Uterus (tissue), 4 donors: ENCODE data around the gene DUSP9. TPM values are rescaled to one million over a fixed set of nuclear protein-coding genes. Genes with fewer than 3 reads are reported as not detected.

ENCODE experiments used
- DNase-seq, 2 donors: peaks; one replicate each; pipeline ENCODE4 v3.0.0-alpha.2; 2019 to 2020
- H3K27ac ChIP-seq, 2 donors: fragments of 200-600 bp; sonication (generic); 1 replicate in 1 of 2; 2 replicates in 1 of 2; pipeline ENCODE4 v1.5.1; 2016 to 2018
- H3K27me3 ChIP-seq, 2 donors: fragments of 200-600 bp; sonication (generic); one replicate each; pipeline ENCODE4 v1.5.1; 2018 to 2019; ENCODE audit warnings: control low read depth in 1 of 2
- H3K36me3 ChIP-seq, 2 donors: fragments of 200-600 bp; sonication (generic); one replicate each; pipeline ENCODE4 v1.5.1; 2019; ENCODE audit warnings: control low read depth in 1 of 2
- H3K4me1 ChIP-seq, 2 donors: fragments of 200-600 bp; sonication (generic); one replicate each; pipeline ENCODE4 v1.5.1; 2018 to 2019; ENCODE audit warnings: control low read depth in 1 of 2
- H3K4me3 ChIP-seq, 2 donors: fragments of 200-600 bp; sonication (generic); 1 replicate in 1 of 2; 2 replicates in 1 of 2; pipeline ENCODE4 v1.5.1; 2018 to 2019; ENCODE audit warnings: mild to moderate bottlenecking in 1 of 2
- H3K9me3 ChIP-seq, 2 donors: fragments of 200-600 bp; sonication (generic); one replicate each; pipeline ENCODE4 v1.5.1; 2019; ENCODE audit warnings: control low read depth in 1 of 2
- CTCF ChIP-seq, 4 experiments: fragments of 200-600 bp in 2 of 4; fragments of 450-650 bp in 2 of 4; sonication (generic) in 2 of 4; IDR thresholded peaks; one replicate each; pipeline ENCODE4 v1.5.1; 2016 to 2019; ENCODE audit warnings: antibody characterized with exemption in 4 of 4, mild to moderate bottlenecking in 2 of 4, moderate library complexity in 1 of 4
- POLR2A ChIP-seq, 2 donors: fragments of 450-650 bp; IDR thresholded peaks; one replicate each; pipeline ENCODE4 v1.6.1; 2016; ENCODE audit warnings: antibody characterized with exemption in 2 of 2, mild to moderate bottlenecking in 1 of 2, moderate library complexity in 1 of 2
- intact Hi-C: fragments of 100-400 bp; cut with DNase I; formaldehyde crosslinking; loops from one replicate; pipeline ENCODE4 v1.15.1; 2023; ENCODE audit warnings: low total_unique reads
- total RNA-seq, 4 donors: library from RNA; depleted of rRNA in 3 of 4; stranded (reverse); fragments of >200 nt in 3 of 4; gene quantifications; one replicate each; pipeline versions ENCODE4 v1.1.0 to v1.2.4, GENCODE V29; 2014 to 2023
- donor health status: DM: yes; HTN: yes; CAD: no.

Gene DUSP9
- total RNA-seq, 4 donors from 2014 or later = 0.21 TPM; not detected in 3

- no peak for DNase-seq
- no peaks in the 10 kb centered on the region for H3K36me3 ChIP-seq
- TF ChIP-seq CTCF (IDR thresholded peaks at IDR 0.05) = no peak
- TF ChIP-seq POLR2A (IDR thresholded peaks at IDR 0.05) = no peak
- no peaks in the 10 kb centered on the region for H3K4me1 ChIP-seq
- intact Hi-C loops = loop anchor here (10.0 kb wide), 1 partner anchor 114 kb away; no protein-coding TSS in a partner anchor
- H3K4me3 ChIP-seq = no peak overlapping the region
- H3K9me3 ChIP-seq = no peaks in the 10 kb centered on the region
- H3K27ac ChIP-seq = no peak overlapping the region
- H3K27me3 ChIP-seq = peaks cover 0 to 5% of the 10 kb centered on the region in 2 donors
Observed at GRCh38 chrX:153668423-153669173, 21.6 kb downstream of the DUSP9 start.

GRCh38 chrX:153669174-153669890 lies 22.3 kb downstream of the DUSP9 start:
- Histone ChIP-seq H3K4me1 (no peaks in the 10 kb centered on the region), H3K4me3 (no peak overlapping the region), H3K9me3 (no peaks in the 10 kb centered on the region), H3K27me3 (peaks cover 0 to 4% of the 10 kb centered on the region in 2 donors), H3K36me3 (no peaks in the 10 kb centered on the region), H3K27ac (no peak overlapping the region)
- intact Hi-C loops = loop anchor here (10.0 kb wide), 1 partner anchor 115 kb away; no protein-coding TSS in a partner anchor
- TF ChIP-seq POLR2A (IDR thresholded peaks at IDR 0.05) (no peak), CTCF (IDR thresholded peaks at IDR 0.05) (peak; percentile 43 to 53 (median 48))
- DNase-seq = no peak

- DNase-seq = no peak
- Histone ChIP-seq H3K27ac (no peak overlapping the region), H3K4me1 (no peaks in the 10 kb centered on the region), H3K9me3 (no peaks in the 10 kb centered on the region), H3K27me3 (peaks cover 0 to 4% of the 10 kb centered on the region in 2 donors), H3K36me3 (no peaks in the 10 kb centered on the region), H3K4me3 (no peak overlapping the region)
- TF ChIP-seq CTCF (IDR thresholded peaks at IDR 0.05) = no peak
- TF ChIP-seq POLR2A (IDR thresholded peaks at IDR 0.05) = no peak
- intact Hi-C loops = loop anchor here (10.0 kb wide), 1 partner anchor 115 kb away; no protein-coding TSS in a partner anchor
Observed at GRCh38 chrX:153669901-153670731, 23.1 kb downstream of the DUSP9 start.

- H3K36me3 ChIP-seq = no peaks in the 10 kb centered on the region
- H3K9me3 ChIP-seq = no peaks in the 10 kb centered on the region
- H3K27me3 ChIP-seq = peaks cover 0 to 4% of the 10 kb centered on the region in 2 donors
- TF ChIP-seq CTCF (IDR thresholded peaks at IDR 0.05) = no peak
- no peak for TF ChIP-seq POLR2A (IDR thresholded peaks at IDR 0.05)
- no peak overlapping the region for H3K4me3 ChIP-seq
- no peak overlapping the region for H3K27ac ChIP-seq
- no peaks in the 10 kb centered on the region for H3K4me1 ChIP-seq
- DNase-seq = no peak
- intact Hi-C loops = no loop called here
Observed at GRCh38 chrX:153670748-153671588, 24.0 kb downstream of the DUSP9 start.
